Effector CD8-positive, alpha-beta T cell (primary cell): ENCODE data around the gene REV3L.

Experiments
- DNase-seq: peaks from one replicate; lab custom pipeline; 2025; lab: John Stamatoyannopoulos, UW

The REV3L gene

DNA sequence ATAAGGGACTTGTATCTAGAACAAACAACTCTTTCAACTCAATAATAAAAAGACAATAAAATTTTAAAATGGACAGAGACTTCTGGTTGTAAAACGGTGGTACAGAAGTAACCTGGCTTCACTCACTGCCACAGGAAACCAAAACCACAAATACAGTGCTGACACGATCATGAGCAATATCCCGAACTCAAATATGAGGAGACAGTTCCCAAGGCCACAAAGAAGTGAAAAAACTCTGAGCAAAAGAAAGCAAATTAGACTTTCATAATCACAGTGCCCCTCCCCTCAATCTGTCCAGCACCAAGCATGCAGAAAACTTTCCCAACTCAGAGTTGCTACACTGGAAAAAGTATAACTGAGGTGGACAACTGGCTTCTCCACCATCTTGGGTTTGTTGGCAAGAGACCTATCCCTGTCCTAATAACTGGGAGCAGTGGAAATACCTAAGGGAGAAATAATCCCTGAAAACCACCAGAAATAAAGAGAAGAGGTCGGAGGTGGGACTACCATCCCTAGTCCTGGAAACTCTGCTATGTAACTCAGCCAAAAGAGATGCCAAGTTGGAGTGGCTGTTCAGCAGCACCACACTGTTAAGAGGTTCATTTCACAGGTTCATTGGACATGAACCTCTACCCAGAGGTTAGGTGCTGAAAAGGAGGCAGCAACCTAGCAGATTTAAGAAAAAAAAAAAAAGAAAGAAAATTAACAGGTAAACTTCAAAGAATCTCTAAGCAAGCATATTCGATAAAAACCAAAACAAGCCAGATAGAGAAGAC lies 55.5 kb downstream of the REV3L start:
- DNase-seq = no peak

DNA sequence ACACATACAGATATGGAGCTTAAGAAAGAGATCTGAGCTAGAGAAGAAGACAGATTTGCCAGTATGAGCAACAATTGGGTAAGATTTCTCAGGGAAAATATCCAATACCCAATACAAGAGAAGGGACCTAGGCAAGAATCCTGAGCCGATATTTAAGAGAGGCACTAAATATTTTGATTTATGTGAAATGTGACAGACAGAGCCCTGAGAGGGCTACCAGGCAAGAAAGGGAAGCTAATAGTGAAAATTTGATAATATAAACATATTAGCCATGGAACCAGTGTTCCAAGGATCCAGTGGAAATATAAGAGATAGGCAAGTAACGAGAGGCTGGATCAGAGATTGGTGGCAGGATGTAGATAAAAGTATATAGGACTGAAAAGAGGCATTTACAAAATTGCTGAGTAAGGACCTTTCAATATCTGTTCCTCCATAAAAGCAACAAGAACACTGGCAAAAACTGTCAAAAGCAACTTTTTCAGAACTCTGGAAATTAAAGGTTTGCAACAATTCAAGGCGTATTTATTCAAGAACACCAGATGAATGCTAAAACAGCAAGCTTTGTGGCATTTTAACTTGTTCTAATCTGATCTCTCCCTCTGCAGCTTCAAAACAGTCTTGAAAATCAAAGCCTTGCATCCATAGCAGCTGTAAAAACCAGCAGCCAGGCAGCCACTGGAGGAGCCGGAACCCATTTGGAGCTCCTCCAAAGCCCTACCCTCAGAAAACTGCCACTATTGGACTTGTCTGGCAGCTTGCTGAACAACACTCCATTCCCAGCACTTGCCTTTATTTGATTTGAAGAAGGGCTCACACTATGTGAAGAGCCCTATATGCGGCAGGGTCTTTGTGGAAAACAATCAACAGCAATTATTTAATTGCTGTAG lies 58.8 kb downstream of the REV3L start:
- DNase-seq = no peak

DNA sequence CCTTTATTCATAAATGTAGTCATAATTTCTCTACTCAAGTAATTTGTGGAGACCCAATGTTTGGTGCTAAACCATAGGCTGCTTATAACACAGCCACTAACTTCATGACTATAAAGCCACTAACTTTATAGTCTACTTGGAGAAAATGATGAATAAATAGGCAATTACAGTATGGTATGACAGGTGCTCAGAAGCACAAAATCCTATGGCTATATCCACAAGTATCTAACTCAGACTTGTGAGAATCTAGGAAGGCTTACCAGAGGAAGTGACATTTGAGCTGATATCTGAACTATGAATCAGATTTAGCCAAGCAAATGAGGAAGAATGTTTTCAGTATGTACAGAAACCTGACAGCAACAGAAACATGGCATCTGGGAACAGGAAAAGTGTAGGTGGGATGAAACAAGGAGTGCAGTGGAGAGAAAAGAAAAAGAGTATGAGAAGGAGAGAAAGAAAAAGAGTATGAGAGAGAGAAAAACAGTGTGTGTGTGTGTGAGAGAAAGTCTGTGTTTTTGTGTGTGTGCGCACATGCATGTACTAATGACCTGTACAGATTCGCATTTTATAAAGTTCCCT lies 59.9 kb downstream of the REV3L start:
- no peak for DNase-seq

DNA sequence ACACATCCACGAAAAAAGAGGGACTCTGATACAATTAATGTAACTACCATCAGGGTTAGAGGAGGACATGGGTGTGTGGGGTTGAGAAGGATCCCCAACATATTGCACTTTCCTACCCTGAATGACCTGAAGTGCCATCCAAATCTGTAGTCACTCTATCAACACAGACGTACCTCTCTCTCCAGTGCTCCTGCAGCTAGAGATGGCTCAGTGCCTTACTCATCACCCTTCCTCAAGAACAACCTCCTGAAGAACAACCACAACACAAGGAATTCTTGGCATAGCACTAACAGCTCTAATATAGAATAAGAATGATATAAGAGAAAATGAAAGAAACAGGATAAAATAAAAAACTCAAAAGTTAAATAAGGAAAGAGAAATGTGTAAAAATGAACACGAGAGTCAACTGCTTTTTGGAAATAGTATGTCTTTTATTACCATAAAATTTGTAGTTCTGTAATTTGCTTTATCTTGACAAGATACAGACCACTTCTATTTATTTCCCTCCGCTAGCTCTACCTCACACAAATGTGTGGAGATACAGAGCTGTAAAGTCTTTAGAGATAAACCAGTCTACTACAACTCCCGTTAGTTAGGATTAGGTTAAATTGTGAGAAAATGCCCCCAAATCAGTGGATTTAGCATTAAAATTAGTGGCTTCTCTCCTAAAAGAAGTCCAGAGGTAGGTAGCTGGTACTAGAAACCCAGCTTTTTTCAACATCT lies 63.9 kb downstream of the REV3L start:
- DNase-seq = no peak

DNA sequence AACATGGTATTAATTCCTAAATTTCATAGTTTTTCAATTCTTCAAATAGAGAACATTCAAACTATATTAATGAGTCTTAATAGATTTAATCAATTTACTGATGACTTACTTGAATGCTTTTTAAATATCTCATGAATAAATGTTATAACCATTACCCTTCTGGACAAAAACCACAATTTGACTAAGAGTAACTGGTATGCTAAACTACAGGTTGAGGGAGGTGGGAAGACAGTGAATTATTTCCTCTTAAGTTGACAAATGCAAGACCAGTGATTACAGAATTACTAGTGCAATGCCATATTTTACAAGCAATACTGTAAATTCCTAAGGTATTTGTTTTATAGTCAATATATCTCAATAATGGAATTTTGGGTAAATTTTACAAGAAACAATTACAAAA lies 65.1 kb downstream of the REV3L start:
- no peak for DNase-seq

DNA sequence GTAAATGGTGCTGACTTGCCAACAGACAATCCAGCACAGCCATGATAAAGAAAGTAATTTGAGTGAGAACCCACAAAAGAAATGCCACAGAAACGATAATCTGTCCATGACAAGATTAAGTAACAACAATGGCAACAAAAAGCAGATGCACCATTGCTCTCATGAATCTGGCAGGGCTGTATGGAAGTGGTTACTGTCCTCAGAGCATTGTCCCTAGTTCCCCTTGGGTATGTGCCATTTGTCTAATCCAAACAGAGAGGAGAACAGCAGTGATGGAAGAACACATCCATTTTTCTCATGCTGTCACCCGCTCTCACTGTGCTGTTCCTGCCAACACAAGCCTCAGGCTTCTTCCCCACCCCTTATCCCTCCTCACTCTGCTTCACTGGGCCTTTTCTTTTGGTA lies 65.8 kb downstream of the REV3L start:
- DNase-seq = no peak

DNA sequence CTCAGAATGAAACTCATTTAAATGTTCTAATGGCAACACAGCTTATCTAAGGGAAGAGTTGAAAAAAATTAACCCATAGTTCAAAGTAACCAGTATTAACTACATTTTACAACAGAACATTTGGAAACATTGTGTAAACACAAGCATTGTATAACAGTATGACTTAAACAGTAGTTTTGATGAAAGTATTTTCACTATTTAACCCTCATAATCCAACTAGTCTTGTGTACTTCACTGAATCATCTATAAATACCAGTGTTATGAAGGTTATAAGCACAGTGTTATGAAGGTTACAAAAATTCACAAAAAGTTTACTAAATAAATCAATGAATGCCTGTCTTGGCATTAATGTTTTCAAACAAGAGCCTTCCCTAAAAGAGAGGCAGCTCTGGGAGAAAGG lies 66.5 kb downstream of the REV3L start:
- no peak for DNase-seq

DNA sequence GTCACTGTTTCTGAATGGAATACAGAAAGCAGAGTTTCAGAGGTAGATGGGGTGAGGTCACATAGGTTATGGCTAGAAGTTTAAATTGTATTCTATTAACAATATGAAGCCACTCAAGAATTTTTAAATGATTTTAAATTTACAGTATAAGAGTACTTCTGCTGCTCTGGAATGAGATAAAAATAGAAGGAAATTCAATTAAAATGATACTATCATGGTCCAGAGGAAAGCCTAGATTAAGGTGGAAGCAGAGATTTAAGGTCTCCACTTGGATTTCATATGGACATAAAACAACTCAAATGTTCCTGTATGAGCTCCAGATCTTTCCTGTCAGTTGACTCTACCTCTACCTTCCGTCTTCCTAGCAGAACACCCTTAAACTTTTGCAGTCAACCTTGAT lies 68.6 kb downstream of the REV3L start:
- DNase-seq = no peak

DNA sequence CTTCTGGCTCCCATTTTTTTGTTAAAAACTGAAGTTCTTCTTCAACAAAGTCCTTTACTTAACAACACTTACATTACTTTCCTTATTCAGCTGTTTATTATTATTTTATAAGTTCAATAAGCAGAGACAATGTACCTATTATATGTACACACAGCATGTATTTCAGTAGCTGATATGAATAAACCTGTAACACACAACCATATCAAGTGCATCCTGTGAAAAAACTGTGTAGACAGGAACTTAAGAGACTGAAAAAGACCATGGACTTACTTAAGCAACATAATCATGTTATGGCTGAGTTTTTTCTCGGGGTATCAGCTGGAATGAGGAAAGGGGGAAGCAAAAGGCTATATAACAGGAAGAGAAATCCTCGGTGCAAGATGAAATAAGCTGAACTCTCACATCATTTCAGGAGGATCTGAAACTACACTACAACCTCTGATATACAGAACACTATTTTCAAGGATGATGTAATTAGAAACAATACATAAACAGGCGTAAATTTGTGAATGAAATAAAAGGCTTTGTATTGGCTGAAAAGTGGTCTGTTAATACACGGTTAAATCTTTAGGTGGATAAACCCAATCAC lies 70.9 kb downstream of the REV3L start:
- DNase-seq = no peak

DNA sequence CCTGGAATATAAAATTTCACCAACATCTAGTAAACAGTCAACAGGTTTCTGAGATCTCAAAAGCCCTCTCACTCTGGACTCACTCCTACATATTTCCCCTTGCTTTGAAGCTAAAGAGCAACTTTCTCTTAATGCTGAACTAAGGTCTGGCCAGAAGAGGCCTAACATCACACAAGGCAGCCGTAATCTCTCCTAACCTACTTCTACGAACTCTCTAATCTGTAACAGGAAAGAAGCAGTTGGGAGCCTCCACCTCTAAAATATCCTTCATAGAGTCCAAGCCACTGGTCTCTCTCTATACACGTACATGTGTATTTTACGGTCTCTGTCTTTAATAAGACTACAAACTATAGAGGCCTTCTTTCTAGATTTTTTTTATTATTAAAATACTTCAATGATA lies 72.0 kb downstream of the REV3L start:
- DNase-seq = no peak

DNA sequence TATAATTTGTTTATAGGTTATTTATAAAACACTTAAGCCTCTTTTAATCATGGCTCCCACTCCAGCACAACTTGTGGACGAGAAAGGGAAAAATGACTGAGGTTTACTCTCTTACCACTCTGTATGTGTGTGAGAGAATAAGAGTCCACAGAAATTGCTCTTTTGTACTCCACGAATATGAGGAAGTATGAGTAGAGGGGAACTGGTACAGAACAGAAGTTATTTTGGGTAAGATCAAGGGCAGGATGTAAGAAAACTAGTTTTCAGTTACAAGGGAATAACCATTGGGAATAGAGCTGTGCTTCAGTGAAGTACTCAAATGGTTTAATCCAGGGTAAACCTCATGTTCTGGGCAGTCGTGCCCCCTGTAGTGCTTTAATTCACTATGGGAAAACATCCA lies 72.6 kb downstream of the REV3L start:
- no peak for DNase-seq

DNA sequence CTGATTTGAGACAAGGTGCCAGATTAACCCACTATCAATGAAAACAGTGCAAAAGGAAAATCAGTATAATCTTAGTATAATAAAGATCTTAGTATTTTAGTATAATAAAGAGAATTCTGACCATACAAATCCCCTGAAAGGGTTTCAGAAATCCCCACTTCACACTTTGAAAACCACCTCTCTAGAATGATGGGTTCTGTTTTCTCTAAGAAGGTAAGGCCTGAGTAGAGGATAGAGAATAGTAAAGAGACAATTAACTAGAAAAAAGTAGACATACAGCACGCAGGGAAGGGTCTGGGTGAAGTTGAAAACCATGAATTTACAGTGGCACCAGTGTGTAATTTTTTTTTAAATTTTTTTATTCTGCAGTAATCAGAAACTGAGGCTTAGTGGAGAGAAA lies 73.6 kb downstream of the REV3L start:
- DNase-seq = no peak

DNA sequence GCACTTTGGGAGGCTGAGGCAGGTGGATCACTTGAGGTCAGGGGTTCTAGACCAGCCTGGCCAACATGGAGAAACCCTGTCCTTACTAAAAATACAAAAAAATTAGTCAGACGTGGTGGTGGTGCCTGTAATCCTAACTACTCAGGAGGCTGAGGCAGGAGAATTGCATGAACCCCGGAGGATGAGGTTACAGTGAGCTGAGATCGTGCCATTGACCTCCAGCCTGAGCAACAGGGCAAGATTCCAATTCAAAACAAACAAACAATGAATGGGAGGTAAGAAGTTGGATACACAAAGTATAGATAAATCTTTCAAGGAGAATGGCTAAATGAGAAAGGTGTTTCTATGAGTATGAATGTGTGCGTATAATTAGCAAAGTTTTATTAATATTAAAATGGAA lies 75.3 kb downstream of the REV3L start:
- no peak for DNase-seq

DNA sequence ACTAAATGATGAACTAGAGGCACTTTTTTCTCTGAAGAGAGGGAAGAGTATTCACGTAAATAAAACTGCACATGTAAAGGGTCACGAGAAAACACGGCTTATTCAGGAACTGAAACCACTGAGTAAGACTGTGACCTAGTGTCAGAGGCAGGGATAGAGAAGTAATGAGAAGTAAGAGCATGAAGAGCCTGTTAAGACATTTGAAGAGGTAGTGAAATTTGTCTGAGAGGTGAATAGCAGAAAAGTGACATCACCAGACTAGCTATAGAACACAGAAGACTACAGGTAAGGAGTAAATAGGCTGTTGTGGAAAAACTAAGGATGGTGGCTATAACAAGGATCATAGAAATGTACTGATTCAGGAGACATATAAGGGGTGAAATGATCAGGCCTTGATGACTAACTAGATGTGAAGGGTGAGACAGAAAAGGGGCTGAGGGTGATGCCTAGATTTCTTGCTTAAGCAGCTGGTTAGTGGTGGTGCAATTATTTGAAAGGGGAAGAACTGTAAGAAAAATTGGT lies 76.8 kb downstream of the REV3L start:
- no peak for DNase-seq

DNA sequence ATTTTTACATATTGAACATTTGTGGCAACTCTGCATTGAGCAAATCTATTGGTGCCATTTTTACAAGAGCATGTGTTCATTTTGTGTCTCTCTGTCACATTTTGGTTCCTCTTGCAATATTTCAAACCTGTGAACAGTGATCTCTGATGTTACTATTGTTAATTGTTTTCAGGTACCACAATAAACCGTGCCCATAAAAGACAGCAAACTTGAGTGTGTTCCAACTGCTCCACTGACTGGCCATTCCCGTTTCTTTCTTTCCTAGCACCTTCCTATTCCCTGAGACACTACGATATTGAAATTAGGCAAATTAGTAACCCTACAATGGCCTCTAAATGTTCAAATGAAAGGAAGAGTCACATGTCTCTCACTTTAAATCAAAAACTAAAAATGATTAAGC lies 79.6 kb downstream of the REV3L start:
- DNase-seq = no peak

DNA sequence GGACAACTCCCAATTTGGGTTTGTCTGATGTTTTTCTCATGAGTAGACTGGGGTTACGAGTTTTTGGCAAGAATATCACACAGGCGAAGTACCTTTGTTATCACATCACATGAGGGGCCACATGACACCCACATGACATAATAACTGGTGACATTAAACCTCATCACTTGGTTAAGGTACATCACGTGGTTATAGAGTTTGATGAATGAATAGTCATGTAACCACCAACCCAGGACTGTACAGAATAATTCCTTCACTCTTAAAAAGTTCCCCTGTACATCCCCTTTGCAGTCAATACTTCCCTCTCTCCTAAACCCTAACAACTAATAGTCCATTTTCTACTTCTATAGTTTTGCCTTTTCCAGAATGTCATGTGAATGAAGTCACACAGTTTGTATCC lies 83.4 kb downstream of the REV3L start:
- DNase-seq = no peak

DNA sequence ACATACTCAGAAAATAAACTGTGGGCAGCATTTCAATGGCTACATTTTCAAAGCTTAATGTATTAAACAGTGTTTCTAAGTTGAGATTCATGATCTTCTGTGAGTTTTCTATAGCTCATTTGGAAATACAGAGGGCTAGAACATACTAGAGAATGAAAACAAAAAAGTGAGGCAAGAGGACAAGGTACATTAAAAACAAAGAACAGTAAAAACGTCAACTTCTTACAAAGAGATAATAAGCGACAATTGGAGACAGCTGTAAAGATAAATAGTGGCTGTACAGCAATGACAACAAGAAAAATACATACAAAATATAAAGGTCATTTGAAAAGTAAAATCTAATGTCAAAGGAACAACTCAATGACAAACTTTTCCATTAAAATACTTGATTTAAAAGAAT lies 94.3 kb downstream of the REV3L start:
- DNase-seq = no peak

DNA sequence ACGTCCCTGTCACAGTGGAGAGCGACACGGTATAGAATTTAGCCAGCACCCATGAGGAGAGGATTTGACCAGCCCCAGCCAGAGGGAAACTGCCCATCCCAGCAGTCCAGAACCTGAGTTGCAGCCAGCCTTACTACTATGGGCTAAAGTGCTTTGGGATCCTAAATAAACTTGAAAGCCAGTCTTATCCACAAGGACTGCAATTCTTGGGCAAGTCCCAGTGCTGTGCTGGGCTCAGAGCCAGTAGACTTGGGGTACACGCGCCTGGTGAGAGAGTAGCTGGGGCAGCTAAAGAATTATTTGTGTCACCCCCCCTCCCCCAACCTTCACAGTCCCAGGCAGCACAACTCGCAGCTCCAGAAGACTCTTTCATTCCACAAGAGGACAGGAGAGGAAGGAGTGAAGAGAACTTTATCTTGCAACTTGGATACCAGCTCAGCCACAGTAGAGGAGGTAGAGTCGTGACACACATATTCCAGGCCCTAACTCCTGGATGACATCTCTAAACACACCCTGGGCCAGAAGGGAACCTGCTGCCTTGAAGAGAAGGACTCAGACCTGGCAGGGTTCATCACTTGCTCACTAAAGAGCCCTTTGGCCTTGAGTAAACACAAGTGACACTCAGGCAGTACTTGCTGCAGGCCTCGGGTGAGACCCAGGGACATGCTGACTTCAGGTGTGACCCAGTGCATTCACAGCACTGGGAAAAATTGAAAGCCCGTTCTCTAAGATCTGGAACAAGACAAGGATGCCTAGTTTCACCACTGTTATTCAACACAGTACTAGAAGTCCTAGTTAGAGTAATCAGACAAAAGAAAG lies 100.3 kb downstream of the REV3L start:
- DNase-seq = no peak

DNA sequence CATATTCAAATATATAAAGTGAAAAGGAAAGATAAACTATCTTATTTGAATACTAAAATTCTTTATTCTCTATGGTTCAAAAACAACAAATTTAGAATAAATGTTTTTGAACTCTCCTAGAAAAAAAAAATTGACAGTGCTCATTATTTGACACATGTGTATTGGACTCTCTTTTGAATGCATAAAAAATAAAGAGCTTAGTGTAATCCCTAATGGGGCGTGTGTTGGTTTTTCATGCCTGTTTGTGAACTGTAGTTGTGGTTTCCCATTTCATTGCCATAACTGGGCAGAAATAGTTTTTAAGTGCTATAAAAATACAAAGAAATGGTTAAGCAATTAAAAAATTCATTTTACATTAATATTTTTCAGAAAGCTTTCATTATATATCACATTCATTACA lies 101.3 kb downstream of the REV3L start:
- no peak for DNase-seq

DNA sequence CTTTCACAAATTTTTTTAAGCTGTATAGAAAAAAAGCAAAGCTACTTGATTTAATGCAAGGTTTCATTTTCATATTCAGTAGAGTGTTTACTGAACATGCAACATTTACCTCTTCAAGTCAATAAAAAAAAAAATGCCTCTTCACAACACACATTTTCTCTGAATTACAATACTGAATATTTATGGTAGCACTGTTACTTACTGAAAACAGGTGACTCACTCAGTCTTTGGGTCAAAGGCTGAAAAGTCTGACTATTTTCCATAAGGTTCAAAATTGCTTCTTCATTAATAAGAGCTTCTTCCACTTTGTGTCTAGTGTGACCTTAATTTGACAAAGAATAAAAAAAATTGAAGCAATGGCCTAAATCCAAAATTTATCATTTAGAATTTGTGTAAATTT lies 101.9 kb downstream of the REV3L start:
- no peak for DNase-seq

DNA sequence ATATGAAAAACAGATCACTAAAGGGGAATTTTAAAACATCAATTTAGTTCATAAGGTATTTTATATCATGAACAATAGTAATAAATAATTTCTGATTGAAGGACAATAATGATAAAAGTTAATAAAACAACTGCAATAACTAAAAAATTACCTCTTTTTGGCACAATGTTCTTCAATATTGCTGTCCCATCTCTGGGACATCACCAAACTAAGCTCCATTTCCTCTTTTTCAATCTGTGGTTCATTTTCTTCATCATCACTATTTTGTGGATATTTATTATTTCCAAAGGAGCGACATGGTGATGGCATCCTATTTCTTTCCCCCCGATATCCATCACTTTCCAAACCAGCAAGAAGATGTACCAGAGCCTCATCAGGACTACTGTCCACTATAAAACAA lies 103.2 kb downstream of the REV3L start:
- no peak for DNase-seq
